Calu3 (cell line): Measurements from ENCODE around the gene EDDM13. TPM values are rescaled to one million over a fixed set of nuclear protein-coding genes. Genes with fewer than 3 reads are reported as not detected.

Experiments used
- BruUV-seq: library from RNA; stranded (reverse); fragments of 400-500 nt; replicated peaks from 2 replicates; lab custom pipeline; 2021; lab: Mats Ljungman, UMichigan
- CTCF ChIA-PET: fragments of 300-600 bp; sonication (Branson Sonifier 250); formaldehyde crosslinking; loops from one replicate; lab custom pipeline; 2022; ENCODE audit warnings: antibody characterized with exemption; lab: Charles Lee
- DNase-seq: peaks from one replicate; pipeline ENCODE4 v3.0.0; 2022
- H3K27ac Mint-ChIP-seq: one replicate; pipeline ENCODE4 v1.8.0; 2022; ENCODE audit warnings: mixed read lengths; ENCODE audit not compliant: unreplicated experiment
- H3K27me3 Mint-ChIP-seq: one replicate; pipeline ENCODE4 v1.8.0; 2022; ENCODE audit warnings: mixed read lengths; ENCODE audit not compliant: unreplicated experiment
- H3K36me3 Mint-ChIP-seq: one replicate; pipeline ENCODE4 v1.8.0; 2022; ENCODE audit warnings: mild to moderate bottlenecking, moderate library complexity, mixed read lengths; ENCODE audit not compliant: insufficient read depth, unreplicated experiment
- H3K4me1 Mint-ChIP-seq: one replicate; pipeline ENCODE4 v1.8.0; 2022; ENCODE audit warnings: mild to moderate bottlenecking, low read depth, mixed read lengths; ENCODE audit not compliant: unreplicated experiment
- H3K4me3 Mint-ChIP-seq: one replicate; pipeline ENCODE4 v1.8.0; 2022; ENCODE audit warnings: mild to moderate bottlenecking, low read depth, moderate library complexity, mixed read lengths; ENCODE audit not compliant: unreplicated experiment
- H3K9me3 Mint-ChIP-seq: one replicate; pipeline ENCODE4 v1.8.0; 2022; ENCODE audit warnings: low read depth, mixed read lengths; ENCODE audit not compliant: unreplicated experiment
- CTCF ChIP-seq: fragments of 200-600 bp; IDR thresholded peaks from one replicate; pipeline ENCODE4 v1.8.0; 2022; ENCODE audit warnings: antibody characterized with exemption; ENCODE audit not compliant: unreplicated experiment
- intact Hi-C: fragments of 100-400 bp; cut with micrococcal nuclease; formaldehyde crosslinking; loops from one replicate; pipeline ENCODE4 v1.10.0; 2022; ENCODE audit not compliant: unreplicated experiment
- total RNA-seq: library from RNA; stranded (reverse); gene quantifications from 2 replicates; pipeline ENCODE4 v1.2.3, GENCODE V29; 2022

EDDM13 gene
- total RNA-seq, 1 experiment from 2014 or later: not detected

- no peak for TF ChIP-seq CTCF
- H3K36me3 Mint-ChIP-seq: no peaks in the 10 kb centered on the region
- no peak overlapping the region for H3K27ac Mint-ChIP-seq
- no peaks in the 10 kb centered on the region for H3K27me3 Mint-ChIP-seq
- no peaks in the 10 kb centered on the region for H3K4me1 Mint-ChIP-seq
- DNase-seq: no peak
- H3K9me3 Mint-ChIP-seq: no peaks in the 10 kb centered on the region
- H3K4me3 Mint-ChIP-seq: no peak overlapping the region
- intact Hi-C loops: no loop called here
- no TSS peak for BruUV-seq
- CTCF ChIA-PET: no interaction called here
Observed at GRCh38 chr19:56263319-56263718, 9.2 kb upstream of the EDDM13 start.

- H3K27me3 Mint-ChIP-seq: no peaks in the 10 kb centered on the region
- no peak overlapping the region for H3K4me3 Mint-ChIP-seq
- no peaks in the 10 kb centered on the region for H3K9me3 Mint-ChIP-seq
- no TSS peak for BruUV-seq
- no peaks in the 10 kb centered on the region for H3K36me3 Mint-ChIP-seq
- TF ChIP-seq CTCF: no peak
- no peak for DNase-seq
- H3K4me1 Mint-ChIP-seq: no peaks in the 10 kb centered on the region
- CTCF ChIA-PET: interaction anchor here (1.9 kb wide), 1 partner anchor 12 kb away, joined by 7 read pairs; no protein-coding TSS in a partner anchor
- H3K27ac Mint-ChIP-seq: no peak overlapping the region
- intact Hi-C loops: no loop called here
Observed at GRCh38 chr19:56266051-56266450, 6.5 kb upstream of the EDDM13 start.

GRCh38 chr19:56269348-56269747 lies 3.2 kb upstream of the EDDM13 start:
- no peak for TF ChIP-seq CTCF
- H3K27me3 Mint-ChIP-seq: no peaks in the 10 kb centered on the region

GRCh38 chr19:56270676-56271075 lies 1.9 kb upstream of the EDDM13 start:
- H3K9me3 Mint-ChIP-seq: no peaks in the 10 kb centered on the region

More at GRCh38 chr19:56269348-56269747, 3.2 kb upstream of the EDDM13 start:
- Mint-ChIP-seq H3K27ac (no peak overlapping the region), H3K4me1 (no peaks in the 10 kb centered on the region), H3K36me3 (no peaks in the 10 kb centered on the region), H3K4me3 (no peak overlapping the region), H3K9me3 (no peaks in the 10 kb centered on the region)
- intact Hi-C loops: no loop called here
- CTCF ChIA-PET: no interaction called here
- BruUV-seq: no TSS peak
- DNase-seq: no peak

More at GRCh38 chr19:56270676-56271075, 1.9 kb upstream of the EDDM13 start:
- no peak for DNase-seq
- Mint-ChIP-seq H3K4me3 (no peak overlapping the region), H3K27me3 (no peaks in the 10 kb centered on the region), H3K27ac (no peak overlapping the region), H3K36me3 (no peaks in the 10 kb centered on the region), H3K4me1 (no peaks in the 10 kb centered on the region)
- no peak for TF ChIP-seq CTCF
- CTCF ChIA-PET: no interaction called here
- BruUV-seq: no TSS peak
- intact Hi-C loops: no loop called here
